ENCODE measurements around the gene TANK. TPM values are rescaled to one million over a fixed set of nuclear protein-coding genes. Genes with fewer than 3 reads are reported as not detected.

TANK gene
- total and polyA plus RNA-seq, 4 donors: 35.2 to 144 (median 61.0) TPM

- no peak for DNase-seq
- no peak overlapping the region for H3K9ac ChIP-seq (ENCODE audit: insufficient read depth in 1 of 2, low read length in 2 of 2)
- no peak overlapping the region for H3K4me3 ChIP-seq
- H3K36me3 ChIP-seq (ENCODE audit: control insufficient read depth in 4 of 4, insufficient read depth in 4 of 4, low read length in 4 of 4): peaks cover 0 to 6% (median 4%) of the 10 kb centered on the region in 4 donors
- no peaks in the 10 kb centered on the region for H3K27me3 ChIP-seq (ENCODE audit: control insufficient read depth in 3 of 3, insufficient read depth in 3 of 3, low read length in 2 of 3)
- 95 to 100% methylated on average over 1 of the region's 1 CpG for WGBS, 2 donors
- H3K4me1 ChIP-seq (ENCODE audit: control insufficient read depth in 5 of 5, insufficient read depth in 5 of 5, low read length in 5 of 5): peaks cover 0 to 6% (median 0%) of the 10 kb centered on the region in 5 donors
- no peak for TF ChIP-seq CTCF (IDR thresholded peaks at IDR 0.05; ENCODE audit: control extremely low read depth, extremely low read depth)
- H3K27ac ChIP-seq (ENCODE audit: low read depth in 1 of 2, low read length in 1 of 2): no peak overlapping the region
- ATAC-seq (ENCODE audit: insufficient read depth, low FRiP score): no peak
- no peaks in the 10 kb centered on the region for H3K9me3 ChIP-seq (ENCODE audit: control insufficient read depth in 4 of 4, insufficient read depth in 3 of 4, low read length in 3 of 4)
Observed at GRCh38 chr2:161219211-161219610, 59.0 kb downstream of the TANK start.

GRCh38 chr2:161223139-161223732, 63.0 kb downstream of the TANK start:
- Histone ChIP-seq H3K27me3 (ENCODE audit: control insufficient read depth in 3 of 3, insufficient read depth in 3 of 3, low read length in 2 of 3) (no peaks in the 10 kb centered on the region), H3K4me1 (ENCODE audit: control insufficient read depth in 5 of 5, insufficient read depth in 5 of 5, low read length in 5 of 5) (no peaks in the 10 kb centered on the region), H3K4me3 (no peak overlapping the region), H3K27ac (ENCODE audit: low read depth in 1 of 2, low read length in 1 of 2) (no peak overlapping the region), H3K36me3 (ENCODE audit: control insufficient read depth in 4 of 4, insufficient read depth in 4 of 4, low read length in 4 of 4) (peaks cover 2 to 15% (median 10%) of the 10 kb centered on the region in 4 donors), H3K9ac (ENCODE audit: insufficient read depth in 1 of 2, low read length in 2 of 2) (no peak overlapping the region), H3K9me3 (ENCODE audit: control insufficient read depth in 4 of 4, insufficient read depth in 3 of 4, low read length in 3 of 4) (no peaks in the 10 kb centered on the region)
- 81 to 89% methylated on average over 3 of the region's 3 CpGs for WGBS, 2 donors
- ATAC-seq (ENCODE audit: insufficient read depth, low FRiP score) (no peak), DNase-seq (peak in 2 of 3 donors; percentile 64 to 66)
- peak; percentile 45 for TF ChIP-seq CTCF (IDR thresholded peaks at IDR 0.05; ENCODE audit: control extremely low read depth, extremely low read depth)

- no peaks in the 10 kb centered on the region for H3K9me3 ChIP-seq (ENCODE audit: control insufficient read depth in 4 of 4, insufficient read depth in 3 of 4, low read length in 3 of 4)
- TF ChIP-seq CTCF (IDR thresholded peaks at IDR 0.05; ENCODE audit: control extremely low read depth, extremely low read depth): no peak
- no peaks in the 10 kb centered on the region for H3K27me3 ChIP-seq (ENCODE audit: control insufficient read depth in 3 of 3, insufficient read depth in 3 of 3, low read length in 2 of 3)
- H3K4me3 ChIP-seq: no peak overlapping the region
- DNase-seq (no peak), ATAC-seq (ENCODE audit: insufficient read depth, low FRiP score) (peak; percentile 41)
- H3K9ac ChIP-seq (ENCODE audit: insufficient read depth in 1 of 2, low read length in 2 of 2): no peak overlapping the region
- no peaks in the 10 kb centered on the region for H3K4me1 ChIP-seq (ENCODE audit: control insufficient read depth in 5 of 5, insufficient read depth in 5 of 5, low read length in 5 of 5)
- no peak overlapping the region for H3K27ac ChIP-seq (ENCODE audit: low read depth in 1 of 2, low read length in 1 of 2)
- WGBS, 2 donors: 71 to 80% methylated on average over 6 of the region's 6 CpGs
- H3K36me3 ChIP-seq (ENCODE audit: control insufficient read depth in 4 of 4, insufficient read depth in 4 of 4, low read length in 4 of 4): peaks cover 6 to 32% (median 29%) of the 10 kb centered on the region in 4 donors
Observed at GRCh38 chr2:161228511-161229240, 68.4 kb downstream of the TANK start.
